HG03108 (cell line): ENCODE measurements around the gene GPR78.
"Not testable (repeated sequence)": the region's sequence is repeated elsewhere in the genome, so short reads cannot be mapped to it uniquely, and the experiment has no call there.

Experiments used
- ATAC-seq: cut with Tn5 transposase; IDR thresholded peaks from one replicate; pipeline ENCODE4 v1.9.1; 2021; ENCODE audit warnings: moderate library complexity; ENCODE audit not compliant: unreplicated experiment

GPR78 gene

GRCh38 chr4:8613421-8614364 is 33.5 kb downstream of the GPR78 start:
- no peak for ATAC-seq

- ATAC-seq = no peak
Measured at GRCh38 chr4:8614365-8615193, 34.4 kb downstream of the GPR78 start.

- no peak for ATAC-seq
Measured at GRCh38 chr4:8615366-8615765, 35.2 kb downstream of the GPR78 start.

GRCh38 chr4:8615921-8616787 is 36.0 kb downstream of the GPR78 start:
- ATAC-seq = no peak

GRCh38 chr4:8616831-8617230 is 36.6 kb downstream of the GPR78 start:
- no peak for ATAC-seq

GRCh38 chr4:8617486-8618040 is 37.4 kb downstream of the GPR78 start:
- no peak for ATAC-seq

- ATAC-seq = no peak
Measured at GRCh38 chr4:8618421-8618820, 38.2 kb downstream of the GPR78 start.

GRCh38 chr4:8618961-8619720 is 38.9 kb downstream of the GPR78 start:
- no peak for ATAC-seq

GRCh38 chr4:8621135-8621534 is 40.9 kb downstream of the GPR78 start:
- not testable (repeated sequence) for ATAC-seq

GRCh38 chr4:8624601-8625272 is 44.5 kb downstream of the GPR78 start:
- not testable (repeated sequence) for ATAC-seq

GRCh38 chr4:8630240-8630905 is 50.2 kb downstream of the GPR78 start:
- ATAC-seq = not testable (repeated sequence)

- ATAC-seq = not testable (repeated sequence)
Measured at GRCh38 chr4:8631896-8632295, 51.7 kb downstream of the GPR78 start.

- not testable (repeated sequence) for ATAC-seq
Measured at GRCh38 chr4:8634773-8635172, 54.6 kb downstream of the GPR78 start.

- not testable (repeated sequence) for ATAC-seq
Measured at GRCh38 chr4:8635897-8636554, 55.8 kb downstream of the GPR78 start.
